Caco-2 (cell line): ENCODE measurements around the gene EDC4. TPM values are rescaled to one million over a fixed set of nuclear protein-coding genes. Genes with fewer than 3 reads are reported as not detected.
A peak's percentile ranks its signal among the peaks of the same experiment; 100 is the strongest.

Experiments used
- BruUV-seq: library from RNA; stranded (reverse); fragments of 400-500 nt; replicated peaks from 2 replicates; lab custom pipeline; 2021; lab: Mats Ljungman, UMichigan
- CTCF ChIA-PET: fragments of 300-600 bp; sonication (Branson Sonifier 250); formaldehyde crosslinking; loops from one replicate; lab custom pipeline; 2022; ENCODE audit warnings: antibody characterized with exemption; lab: Charles Lee
- POLR2A ChIA-PET: fragments of 300-600 bp; sonication (Branson Sonifier 250); formaldehyde crosslinking; loops from one replicate; lab custom pipeline; 2022; ENCODE audit warnings: antibody characterized with exemption; lab: Charles Lee
- DNase-seq, 2 experiments: peaks; one replicate each; pipeline versions ENCODE4 v3.0.0 to v3.0.0-alpha.2; 2020 to 2022
- H3K27me3 ChIP-seq: replicated peaks from 2 replicates; pipeline ENCODE4 v1.6.0; 2011; ENCODE audit warnings: low read length; ENCODE audit not compliant: control insufficient read depth, insufficient read depth
- H3K36me3 ChIP-seq: 2 replicates; pipeline ENCODE4 v1.5.1; 2011; ENCODE audit warnings: low read length; ENCODE audit not compliant: control insufficient read depth, insufficient read depth
- H3K4me1 ChIP-seq: fragments of 250-450 bp; sonication (Bioruptor Pico); 2 replicates; pipeline ENCODE4 v1.5.1; 2020; ENCODE audit warnings: mild to moderate bottlenecking
- H3K4me3 ChIP-seq: 2 replicates; pipeline ENCODE4 v1.5.1; 2011; ENCODE audit warnings: low read depth, mild to moderate bottlenecking, control low read depth, low read length
- H3K9me3 ChIP-seq: fragments of 250-450 bp; sonication (Bioruptor Pico); 2 replicates; pipeline ENCODE4 v1.5.1; 2020; ENCODE audit warnings: mild to moderate bottlenecking, moderate library complexity
- H3K27ac Mint-ChIP-seq: one replicate; pipeline ENCODE4 v1.8.0; 2022; ENCODE audit warnings: mixed read lengths; ENCODE audit not compliant: unreplicated experiment
- H3K27me3 Mint-ChIP-seq: one replicate; pipeline ENCODE4 v1.8.0; 2022; ENCODE audit warnings: mixed read lengths; ENCODE audit not compliant: insufficient read depth, unreplicated experiment
- H3K36me3 Mint-ChIP-seq: one replicate; pipeline ENCODE4 v1.8.0; 2022; ENCODE audit warnings: mild to moderate bottlenecking, mixed read lengths; ENCODE audit not compliant: insufficient read depth, unreplicated experiment
- H3K4me1 Mint-ChIP-seq: one replicate; pipeline ENCODE4 v1.8.0; 2022; ENCODE audit warnings: low read depth, mixed read lengths; ENCODE audit not compliant: unreplicated experiment
- H3K4me3 Mint-ChIP-seq: one replicate; pipeline ENCODE4 v1.8.0; 2022; ENCODE audit warnings: mild to moderate bottlenecking, moderate library complexity, mixed read lengths; ENCODE audit not compliant: unreplicated experiment
- H3K9me3 Mint-ChIP-seq: one replicate; pipeline ENCODE4 v1.8.0; 2022; ENCODE audit warnings: mixed read lengths; ENCODE audit not compliant: unreplicated experiment
- CTCF ChIP-seq, 2 experiments: fragments of 200-600 bp in 1 of 2; IDR thresholded peaks; 1 replicate in 1 of 2; 2 replicates in 1 of 2; pipeline versions ENCODE4 v1.5.1 to v1.8.0; 2011 to 2022; ENCODE audit warnings: antibody characterized with exemption in 1 of 2, control low read depth in 1 of 2, inconsistent platforms in 1 of 2, low read depth in 1 of 2, low read length in 1 of 2, mild to moderate bottlenecking in 1 of 2, moderate library complexity in 1 of 2; ENCODE audit not compliant: insufficient read depth in 1 of 2, severe bottlenecking in 1 of 2, unreplicated experiment in 1 of 2
- intact Hi-C: fragments of 100-400 bp; cut with micrococcal nuclease; formaldehyde crosslinking; loops from one replicate; pipeline ENCODE4 v1.10.0; 2022; ENCODE audit not compliant: unreplicated experiment
- total RNA-seq: library from RNA; stranded (reverse); gene quantifications from 2 replicates; pipeline ENCODE4 v1.2.3, GENCODE V29; 2022

Gene EDC4
- total RNA-seq, 1 experiment from 2014 or later: 139 TPM

- TSS peak; percentile 37 for BruUV-seq
- Mint-ChIP-seq H3K4me3 (peak overlapping the region; percentile 89), H3K4me1 (peaks cover 14% of the 10 kb centered on the region), H3K27me3 (no peaks in the 10 kb centered on the region), H3K9me3 (no peaks in the 10 kb centered on the region), H3K36me3 (peaks cover 17% of the 10 kb centered on the region), H3K27ac (peak overlapping the region; percentile 97)
- Histone ChIP-seq H3K9me3 (no peaks in the 10 kb centered on the region), H3K27me3 (no peaks in the 10 kb centered on the region), H3K36me3 (no peaks in the 10 kb centered on the region), H3K4me3 (peak overlapping the region; percentile 99), H3K4me1 (peaks cover 17% of the 10 kb centered on the region; the same call in 1 of the 2 replicates)
- no peak for DNase-seq
- intact Hi-C loops: loop anchor here (1.0 to 2.0 kb wide), 2 partner anchors 41 to 48 kb away; partner anchors contain the start of gene NUTF2
- TF ChIP-seq CTCF (IDR thresholded peaks at IDR 0.05; ENCODE audit: insufficient read depth in 1 of 2, low read depth in 1 of 2, low read length in 1 of 2, severe bottlenecking in 1 of 2, unreplicated experiment in 1 of 2): no peak
- ChIA-PET POLR2A (interaction anchor here (1.4 kb wide), 1 partner anchor 42 kb away, joined by 4 read pairs; no protein-coding TSS in a partner anchor), CTCF (interaction anchor here (0.8 to 1.3 kb wide), 3 partner anchors 10 to 147 kb away, joined by 3 to 4 read pairs (median 3); no protein-coding TSS in a partner anchor)
Measured at GRCh38 chr16:67893743-67894399, 21.0 kb downstream of the EDC4 start.

GRCh38 chr16:67897231-67897630, 24.4 kb downstream of the EDC4 start:
- no peak overlapping the region for H3K4me3 ChIP-seq
- TF ChIP-seq CTCF (IDR thresholded peaks at IDR 0.05; ENCODE audit: insufficient read depth in 1 of 2, low read depth in 1 of 2, low read length in 1 of 2, severe bottlenecking in 1 of 2, unreplicated experiment in 1 of 2): no peak
- Mint-ChIP-seq H3K9me3 (no peaks in the 10 kb centered on the region), H3K27ac (no peak overlapping the region), H3K4me3 (no peak overlapping the region), H3K36me3 (peaks cover 13% of the 10 kb centered on the region), H3K4me1 (peaks cover 14% of the 10 kb centered on the region), H3K27me3 (no peaks in the 10 kb centered on the region)
- intact Hi-C loops: no loop called here
- no peak for DNase-seq
- CTCF ChIA-PET: interaction anchor here (0.9 kb wide), 1 partner anchor 14 kb away, joined by 3 read pairs; no protein-coding TSS in a partner anchor
- no peaks in the 10 kb centered on the region for H3K9me3 ChIP-seq
- peaks cover 22% of the 10 kb centered on the region for H3K4me1 ChIP-seq
- POLR2A ChIA-PET: interaction anchor here (0.6 to 1.0 kb wide), 2 partner anchors 38 to 480 kb away, joined by 3 to 4 read pairs; no protein-coding TSS in a partner anchor
- H3K27me3 ChIP-seq: no peaks in the 10 kb centered on the region
- H3K36me3 ChIP-seq: no peaks in the 10 kb centered on the region
- BruUV-seq: no TSS peak

- no peak overlapping the region for H3K4me3 ChIP-seq
- peak; percentile 48 to 63 for DNase-seq
- H3K9me3 ChIP-seq: no peaks in the 10 kb centered on the region
- CTCF ChIA-PET: no interaction called here
- POLR2A ChIA-PET: no interaction called here
- no TSS peak for BruUV-seq
- Mint-ChIP-seq H3K9me3 (no peaks in the 10 kb centered on the region), H3K27ac (peak overlapping the region; percentile 55), H3K36me3 (peaks cover 16% of the 10 kb centered on the region), H3K27me3 (no peaks in the 10 kb centered on the region), H3K4me3 (no peak overlapping the region), H3K4me1 (no peaks in the 10 kb centered on the region)
- peaks cover 13% of the 10 kb centered on the region; the same call in 1 of the 2 replicates for H3K4me1 ChIP-seq
- TF ChIP-seq CTCF (IDR thresholded peaks at IDR 0.05; ENCODE audit: insufficient read depth in 1 of 2, low read depth in 1 of 2, low read length in 1 of 2, severe bottlenecking in 1 of 2, unreplicated experiment in 1 of 2): no peak
- H3K27me3 ChIP-seq: no peaks in the 10 kb centered on the region
- intact Hi-C loops: no loop called here
- no peaks in the 10 kb centered on the region for H3K36me3 ChIP-seq
Measured at GRCh38 chr16:67901734-67902133, 28.9 kb downstream of the EDC4 start.
